Measurements from ENCODE around the gene MAGEB10.
"Not testable (repeated sequence)": the region's sequence is repeated elsewhere in the genome, so short reads cannot be mapped to it uniquely, and the experiment has no call there.

DNA sequence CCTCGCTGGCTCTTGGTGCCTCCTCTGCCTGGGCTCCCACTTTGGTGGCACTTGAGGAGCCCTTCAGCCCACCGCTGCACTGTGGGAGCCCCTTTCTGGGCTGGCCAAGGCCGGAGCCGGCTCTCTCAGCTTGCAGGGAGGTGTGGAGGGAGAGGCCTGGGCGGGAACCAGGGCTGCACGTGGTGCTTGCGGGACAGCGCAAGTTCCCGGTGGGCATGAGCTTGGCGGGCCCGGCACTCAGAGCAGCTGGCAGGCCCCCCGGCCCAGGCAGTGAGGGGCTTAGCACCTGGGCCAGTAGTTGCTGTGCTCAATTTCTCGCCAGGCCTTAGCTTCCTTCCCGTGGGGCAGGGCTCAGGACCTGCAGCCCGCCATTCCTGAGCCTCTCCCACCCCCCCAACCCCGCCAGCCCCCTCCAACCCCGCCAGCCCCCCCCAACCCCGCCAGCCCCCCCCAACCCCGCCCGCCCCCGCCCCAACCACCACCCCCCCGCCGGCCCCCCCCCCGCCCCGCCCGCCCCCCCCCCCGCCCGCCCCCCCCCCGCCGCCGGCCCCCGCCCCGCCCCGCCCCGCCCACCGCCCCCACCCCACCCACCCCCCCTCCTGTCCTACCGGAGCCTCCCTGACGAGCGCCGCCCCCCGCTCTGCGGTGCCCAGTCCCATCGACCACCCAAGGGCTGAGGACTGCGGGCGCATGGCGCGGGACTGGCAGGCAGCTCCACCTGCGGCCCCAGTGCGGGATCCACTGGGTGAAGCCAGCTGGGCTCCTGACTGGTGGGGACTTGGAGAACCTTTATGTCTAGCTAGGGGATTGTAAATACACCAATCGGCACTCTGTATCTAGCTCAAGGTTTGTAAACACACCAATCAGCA, 1.4 kb downstream of the MAGEB10 start:
- TF ChIP-seq, protein P1, sequence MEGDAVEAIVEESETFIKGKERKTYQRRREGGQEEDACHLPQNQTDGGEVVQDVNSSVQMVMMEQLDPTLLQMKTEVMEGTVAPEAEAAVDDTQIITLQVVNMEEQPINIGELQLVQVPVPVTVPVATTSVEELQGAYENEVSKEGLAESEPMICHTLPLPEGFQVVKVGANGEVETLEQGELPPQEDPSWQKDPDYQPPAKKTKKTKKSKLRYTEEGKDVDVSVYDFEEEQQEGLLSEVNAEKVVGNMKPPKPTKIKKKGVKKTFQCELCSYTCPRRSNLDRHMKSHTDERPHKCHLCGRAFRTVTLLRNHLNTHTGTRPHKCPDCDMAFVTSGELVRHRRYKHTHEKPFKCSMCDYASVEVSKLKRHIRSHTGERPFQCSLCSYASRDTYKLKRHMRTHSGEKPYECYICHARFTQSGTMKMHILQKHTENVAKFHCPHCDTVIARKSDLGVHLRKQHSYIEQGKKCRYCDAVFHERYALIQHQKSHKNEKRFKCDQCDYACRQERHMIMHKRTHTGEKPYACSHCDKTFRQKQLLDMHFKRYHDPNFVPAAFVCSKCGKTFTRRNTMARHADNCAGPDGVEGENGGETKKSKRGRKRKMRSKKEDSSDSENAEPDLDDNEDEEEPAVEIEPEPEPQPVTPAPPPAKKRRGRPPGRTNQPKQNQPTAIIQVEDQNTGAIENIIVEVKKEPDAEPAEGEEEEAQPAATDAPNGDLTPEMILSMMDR (IDR thresholded peaks at IDR 0.05): not testable (repeated sequence)
- not testable (repeated sequence) for TF ChIP-seq POLR2AphosphoS5, POLR2A (IDR thresholded peaks at IDR 0.05)
